Measurements from ENCODE around the gene COL15A1.

The COL15A1 gene

GRCh38 chr9:98975838-98976237, 32.1 kb downstream of the COL15A1 start:
- no peak overlapping the region; the same call in 1 of the 2 replicates for H3K4me2 ChIP-seq (ENCODE audit: low read length)
- H3K27me3 ChIP-seq (ENCODE audit: low read depth, low read length), result peaks cover 32% of the 10 kb centered on the region
- peaks cover 6% of the 10 kb centered on the region; the same call in 1 of the 2 replicates for H3K4me1 ChIP-seq (ENCODE audit: low read length)

GRCh38 chr9:98977246-98977714, 33.6 kb downstream of the COL15A1 start:
- H3K27me3 ChIP-seq (ENCODE audit: low read depth, low read length), result peaks cover 32% of the 10 kb centered on the region
- no peaks in the 10 kb centered on the region for H3K79me2 ChIP-seq (ENCODE audit: low read length)
- TF ChIP-seq EZH2phosphoT487 (IDR thresholded peaks at IDR 0.05; ENCODE audit: low read depth), result no peak
- no peak for TF ChIP-seq CTCF (IDR thresholded peaks at IDR 0.05; ENCODE audit: low read depth, low read length)
- no peak overlapping the region for H3K27ac ChIP-seq (ENCODE audit: low read length)
- H3K4me3 ChIP-seq (ENCODE audit: low read length), result no peak overlapping the region
- no peaks in the 10 kb centered on the region for H3K36me3 ChIP-seq (replicated peaks; ENCODE audit: low read depth, low read length)
- H3K9ac ChIP-seq (ENCODE audit: low read length), result no peak overlapping the region
- H3K9me3 ChIP-seq (ENCODE audit: insufficient read depth, low read length), result no peaks in the 10 kb centered on the region
- no peak overlapping the region for H3K4me2 ChIP-seq (ENCODE audit: low read length)
- H2AFZ ChIP-seq (ENCODE audit: low read depth, low read length), result no peak overlapping the region
- peaks cover 6% of the 10 kb centered on the region; the same call in 1 of the 2 replicates for H3K4me1 ChIP-seq (ENCODE audit: low read length)
- no peaks in the 10 kb centered on the region for H4K20me1 ChIP-seq (ENCODE audit: insufficient read depth, low read length)

More at GRCh38 chr9:98975838-98976237, 32.1 kb downstream of the COL15A1 start:
- Histone ChIP-seq H3K4me3 (ENCODE audit: low read length) (no peak overlapping the region), H3K9me3 (ENCODE audit: insufficient read depth, low read length) (no peaks in the 10 kb centered on the region), H4K20me1 (ENCODE audit: insufficient read depth, low read length) (no peaks in the 10 kb centered on the region), H2AFZ (ENCODE audit: low read depth, low read length) (no peak overlapping the region), H3K27ac (ENCODE audit: low read length) (no peak overlapping the region), H3K36me3 (replicated peaks; ENCODE audit: low read depth, low read length) (no peaks in the 10 kb centered on the region), H3K79me2 (ENCODE audit: low read length) (no peaks in the 10 kb centered on the region), H3K9ac (ENCODE audit: low read length) (no peak overlapping the region)
- TF ChIP-seq EZH2phosphoT487 (IDR thresholded peaks at IDR 0.05; ENCODE audit: low read depth), result no peak
- no peak for TF ChIP-seq CTCF (IDR thresholded peaks at IDR 0.05; ENCODE audit: low read depth, low read length)

GRCh38 chr9:98977813-98978212, 34.1 kb downstream of the COL15A1 start:
- Histone ChIP-seq H3K27me3 (ENCODE audit: low read depth, low read length) (peaks cover 29% of the 10 kb centered on the region), H3K36me3 (replicated peaks; ENCODE audit: low read depth, low read length) (no peaks in the 10 kb centered on the region), H3K4me3 (ENCODE audit: low read length) (no peak overlapping the region), H3K9ac (ENCODE audit: low read length) (no peak overlapping the region), H3K79me2 (ENCODE audit: low read length) (no peaks in the 10 kb centered on the region), H2AFZ (ENCODE audit: low read depth, low read length) (no peak overlapping the region), H3K27ac (ENCODE audit: low read length) (no peak overlapping the region), H4K20me1 (ENCODE audit: insufficient read depth, low read length) (no peaks in the 10 kb centered on the region), H3K9me3 (ENCODE audit: insufficient read depth, low read length) (no peaks in the 10 kb centered on the region), H3K4me1 (ENCODE audit: low read length) (peaks cover 6% of the 10 kb centered on the region; the same call in 1 of the 2 replicates), H3K4me2 (ENCODE audit: low read length) (no peak overlapping the region)
- TF ChIP-seq EZH2phosphoT487 (IDR thresholded peaks at IDR 0.05; ENCODE audit: low read depth), result no peak
- no peak for TF ChIP-seq CTCF (IDR thresholded peaks at IDR 0.05; ENCODE audit: low read depth, low read length)

- no peaks in the 10 kb centered on the region for H4K20me1 ChIP-seq (ENCODE audit: insufficient read depth, low read length)
- H3K36me3 ChIP-seq (replicated peaks; ENCODE audit: low read depth, low read length), result no peaks in the 10 kb centered on the region
- H3K79me2 ChIP-seq (ENCODE audit: low read length), result no peaks in the 10 kb centered on the region
- peaks cover 6% of the 10 kb centered on the region; the same call in 1 of the 2 replicates for H3K4me1 ChIP-seq (ENCODE audit: low read length)
- no peak overlapping the region for H3K27ac ChIP-seq (ENCODE audit: low read length)
- no peak overlapping the region for H3K9ac ChIP-seq (ENCODE audit: low read length)
- no peak overlapping the region for H3K4me3 ChIP-seq (ENCODE audit: low read length)
- TF ChIP-seq EZH2phosphoT487 (IDR thresholded peaks at IDR 0.05; ENCODE audit: low read depth), result no peak
- TF ChIP-seq CTCF (IDR thresholded peaks at IDR 0.05; ENCODE audit: low read depth, low read length), result no peak
- H3K27me3 ChIP-seq (ENCODE audit: low read depth, low read length), result peaks cover 25% of the 10 kb centered on the region
- H3K4me2 ChIP-seq (ENCODE audit: low read length), result no peak overlapping the region
- no peak overlapping the region for H2AFZ ChIP-seq (ENCODE audit: low read depth, low read length)
- H3K9me3 ChIP-seq (ENCODE audit: insufficient read depth, low read length), result no peaks in the 10 kb centered on the region
Observed at GRCh38 chr9:98978231-98978681, 34.5 kb downstream of the COL15A1 start.
